Measurements from ENCODE around the gene TNPO2.
A peak's percentile ranks its signal among the peaks of the same experiment; 100 is the strongest.

TNPO2 gene

DNA sequence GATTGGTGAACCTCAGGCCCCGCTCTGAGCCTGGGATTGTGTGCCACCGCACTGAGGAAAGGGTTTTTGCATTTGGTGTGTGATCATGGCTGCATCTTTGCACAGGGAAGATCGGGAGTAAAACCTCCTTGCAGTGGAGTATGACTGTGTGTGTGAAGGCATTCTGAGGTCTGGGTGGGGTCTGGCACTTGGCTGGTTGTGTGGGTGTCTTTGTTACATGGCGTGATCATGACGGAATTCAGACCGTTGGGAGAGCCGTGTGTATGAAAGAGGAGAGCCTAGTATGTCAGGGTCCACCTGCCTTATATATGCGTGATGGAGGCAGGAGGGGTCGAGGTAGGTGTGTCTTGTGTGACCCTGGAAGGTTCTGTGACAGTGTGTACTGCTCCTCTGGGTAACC, 27.1 kb upstream of the TNPO2 start:
- no peak overlapping the region for H3K4me3 ChIP-seq (ENCODE audit: low read depth, low read length)
- H3K36me3 ChIP-seq (ENCODE audit: control insufficient read depth in 2 of 2, insufficient read depth in 1 of 2, low read length in 2 of 2): peaks cover 0 to 24% of the 10 kb centered on the region in 2 experiments; a peak in 2 of 3 replicates
- peaks cover 10% of the 10 kb centered on the region for H3K4me1 ChIP-seq (ENCODE audit: control insufficient read depth, insufficient read depth, low read length)
- no peak overlapping the region for H3K27ac ChIP-seq (ENCODE audit: extremely low read depth, low read depth, low read length)
- CTCF ChIA-PET: interaction anchor here (0.6 to 1.8 kb wide), 5 partner anchors 9 to 45 kb away, joined by 3 to 4 read pairs (median 3); no protein-coding TSS in a partner anchor
- POLR2A ChIA-PET: no interaction called here
- no peaks in the 10 kb centered on the region for H3K9me3 ChIP-seq (ENCODE audit: control insufficient read depth, insufficient read depth, low read depth, low read length)
- TF ChIP-seq ZNF610 (tag by site-specific recombination; IDR thresholded peaks at IDR 0.05; ENCODE audit: borderline replicate concordance) (no peak), ZFHX2 (tag by site-specific recombination; conservative IDR thresholded peaks at IDR 0.05) (peak; percentile 40; the same call in 1 of the 2 replicates)

GRCh38 chr19:12749938-12750521, 26.3 kb upstream of the TNPO2 start:
- CTCF ChIA-PET: interaction anchor here (0.8 to 1.8 kb wide), 6 partner anchors 8 to 46 kb away, joined by 3 to 14 read pairs (median 4); no protein-coding TSS in a partner anchor
- TF ChIP-seq KLF1 (tag by site-specific recombination; IDR thresholded peaks at IDR 0.05) (0 out of 2 replicates have a peak, but pooled peaks have one; percentile 41), ZIC2 (tag by site-specific recombination; IDR thresholded peaks at IDR 0.05) (peak; percentile 74), ZNF529 (tag by site-specific recombination; IDR thresholded peaks at IDR 0.05; ENCODE audit: insufficient replicate concordance) (no peak), ZNF37A (tag by site-specific recombination; IDR thresholded peaks at IDR 0.05) (no peak), PRDM10 (tag by site-specific recombination; IDR thresholded peaks at IDR 0.05) (peak; percentile 37; the same call in 1 of the 2 replicates), OSR2 (tag by site-specific recombination; IDR thresholded peaks at IDR 0.05) (peak; percentile 83), PATZ1 (tag by site-specific recombination; IDR thresholded peaks at IDR 0.05) (0 out of 2 replicates have a peak, but pooled peaks have one; percentile 33), ZNF639 (tag by site-specific recombination; IDR thresholded peaks at IDR 0.05) (0 out of 2 replicates have a peak, but pooled peaks have one; percentile 42), ZEB2 (tag by site-specific recombination; IDR thresholded peaks at IDR 0.05) (0 out of 2 replicates have a peak, but pooled peaks have one; percentile 3), GLI2 (tag by site-specific recombination; IDR thresholded peaks at IDR 0.05; ENCODE audit: borderline replicate concordance, low read depth) (peak; percentile 15; the same call in 1 of the 2 replicates), ZNF600 (tag by site-specific recombination; IDR thresholded peaks at IDR 0.05) (no peak), OVOL3 (tag by site-specific recombination; IDR thresholded peaks at IDR 0.05) (no peak), ZBTB1 (tag by site-specific recombination; IDR thresholded peaks at IDR 0.05) (no peak), ZNF292 (tag by site-specific recombination; IDR thresholded peaks at IDR 0.05; ENCODE audit: borderline replicate concordance, low read depth) (no peak), WT1 (tag by site-specific recombination; IDR thresholded peaks at IDR 0.05) (peak; percentile 90), ZXDB (tag by site-specific recombination; IDR thresholded peaks at IDR 0.05) (peak; percentile 59; the same call in 1 of the 2 replicates)
- TF ChIP-seq, protein P1, sequence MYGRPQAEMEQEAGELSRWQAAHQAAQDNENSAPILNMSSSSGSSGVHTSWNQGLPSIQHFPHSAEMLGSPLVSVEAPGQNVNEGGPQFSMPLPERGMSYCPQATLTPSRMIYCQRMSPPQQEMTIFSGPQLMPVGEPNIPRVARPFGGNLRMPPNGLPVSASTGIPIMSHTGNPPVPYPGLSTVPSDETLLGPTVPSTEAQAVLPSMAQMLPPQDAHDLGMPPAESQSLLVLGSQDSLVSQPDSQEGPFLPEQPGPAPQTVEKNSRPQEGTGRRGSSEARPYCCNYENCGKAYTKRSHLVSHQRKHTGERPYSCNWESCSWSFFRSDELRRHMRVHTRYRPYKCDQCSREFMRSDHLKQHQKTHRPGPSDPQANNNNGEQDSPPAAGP (tag by site-specific recombination; IDR thresholded peaks at IDR 0.05): peak; percentile 95
- TF ChIP-seq, protein P2, sequence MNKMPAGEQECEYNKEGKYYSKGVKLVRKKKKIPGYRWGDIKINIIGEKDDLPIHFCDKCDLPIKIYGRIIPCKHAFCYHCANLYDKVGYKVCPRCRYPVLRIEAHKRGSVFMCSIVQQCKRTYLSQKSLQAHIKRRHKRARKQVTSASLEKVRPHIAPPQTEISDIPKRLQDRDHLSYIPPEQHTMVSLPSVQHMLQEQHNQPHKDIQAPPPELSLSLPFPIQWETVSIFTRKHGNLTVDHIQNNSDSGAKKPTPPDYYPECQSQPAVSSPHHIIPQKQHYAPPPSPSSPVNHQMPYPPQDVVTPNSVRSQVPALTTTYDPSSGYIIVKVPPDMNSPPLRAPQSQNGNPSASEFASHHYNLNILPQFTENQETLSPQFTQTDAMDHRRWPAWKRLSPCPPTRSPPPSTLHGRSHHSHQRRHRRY (tag by site-specific recombination; IDR thresholded peaks at IDR 0.05): no peak
- TF ChIP-seq, protein P3, sequence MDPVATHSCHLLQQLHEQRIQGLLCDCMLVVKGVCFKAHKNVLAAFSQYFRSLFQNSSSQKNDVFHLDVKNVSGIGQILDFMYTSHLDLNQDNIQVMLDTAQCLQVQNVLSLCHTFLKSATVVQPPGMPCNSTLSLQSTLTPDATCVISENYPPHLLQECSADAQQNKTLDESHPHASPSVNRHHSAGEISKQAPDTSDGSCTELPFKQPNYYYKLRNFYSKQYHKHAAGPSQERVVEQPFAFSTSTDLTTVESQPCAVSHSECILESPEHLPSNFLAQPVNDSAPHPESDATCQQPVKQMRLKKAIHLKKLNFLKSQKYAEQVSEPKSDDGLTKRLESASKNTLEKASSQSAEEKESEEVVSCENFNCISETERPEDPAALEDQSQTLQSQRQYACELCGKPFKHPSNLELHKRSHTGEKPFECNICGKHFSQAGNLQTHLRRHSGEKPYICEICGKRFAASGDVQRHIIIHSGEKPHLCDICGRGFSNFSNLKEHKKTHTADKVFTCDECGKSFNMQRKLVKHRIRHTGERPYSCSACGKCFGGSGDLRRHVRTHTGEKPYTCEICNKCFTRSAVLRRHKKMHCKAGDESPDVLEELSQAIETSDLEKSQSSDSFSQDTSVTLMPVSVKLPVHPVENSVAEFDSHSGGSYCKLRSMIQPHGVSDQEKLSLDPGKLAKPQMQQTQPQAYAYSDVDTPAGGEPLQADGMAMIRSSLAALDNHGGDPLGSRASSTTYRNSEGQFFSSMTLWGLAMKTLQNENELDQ (tag by site-specific recombination; IDR thresholded peaks at IDR 0.05; ENCODE audit: low read depth): no peak

More at GRCh38 chr19:12749938-12750521, 26.3 kb upstream of the TNPO2 start:
- H3K9me3 ChIP-seq (ENCODE audit: control insufficient read depth, insufficient read depth, low read depth, low read length): no peaks in the 10 kb centered on the region
- POLR2A ChIA-PET: interaction anchor here (1.4 kb wide), 1 partner anchor 131 kb away, joined by 3 read pairs; no protein-coding TSS in a partner anchor
- H3K4me1 ChIP-seq (ENCODE audit: control insufficient read depth, insufficient read depth, low read length): peaks cover 10% of the 10 kb centered on the region
- no peak overlapping the region; the same call in 1 of the 2 replicates for H3K27ac ChIP-seq (ENCODE audit: extremely low read depth, low read depth, low read length)
- peaks cover 0 to 32% of the 10 kb centered on the region in 2 experiments; a peak in 2 of 3 replicates for H3K36me3 ChIP-seq (ENCODE audit: control insufficient read depth in 2 of 2, insufficient read depth in 1 of 2, low read length in 2 of 2)
- no peak overlapping the region for H3K4me3 ChIP-seq (ENCODE audit: low read depth, low read length)
